A673 (cell line): ENCODE results near the gene STX8. TPM values are rescaled to one million over a fixed set of nuclear protein-coding genes. Genes with fewer than 3 reads are reported as not detected.

Source experiments
- BruUV-seq: library from RNA; stranded (reverse); fragments of 400-500 nt; replicated peaks from 2 replicates; lab custom pipeline; 2021; lab: Mats Ljungman, UMichigan
- CTCF ChIA-PET: fragments of 300-600 bp; sonication (Branson Sonifier 250); formaldehyde crosslinking; loops from one replicate; lab custom pipeline; 2022; ENCODE audit warnings: antibody characterized with exemption; lab: Charles Lee
- POLR2A ChIA-PET: fragments of 300-600 bp; sonication (Branson Sonifier 250); formaldehyde crosslinking; loops from one replicate; lab custom pipeline; 2022; ENCODE audit warnings: antibody characterized with exemption; ENCODE audit not compliant: low non-redundant PET; lab: Charles Lee
- DNase-seq: peaks from one replicate; pipeline ENCODE4 v3.0.0-alpha.2; 2015; ENCODE audit warnings: low spot score
- H3K27ac ChIP-seq: fragments of 200-600 bp; sonication (generic); 2 replicates; pipeline ENCODE4 v1.5.1; 2016; ENCODE audit warnings: mixed run types, low read depth, mild to moderate bottlenecking, mixed read lengths, antibody characterized with exemption, low read length; ENCODE audit not compliant: poor library complexity, severe bottlenecking
- H3K27me3 ChIP-seq: fragments of 200-600 bp; sonication (generic); replicated peaks from 2 replicates; pipeline ENCODE4 v1.6.1; 2017; ENCODE audit warnings: mixed run types, low read depth, mild to moderate bottlenecking, mixed read lengths, antibody characterized with exemption, low read length; ENCODE audit not compliant: insufficient read depth, poor library complexity
- H3K36me3 ChIP-seq: fragments of 200-600 bp; sonication (generic); 2 replicates; pipeline ENCODE4 v1.6.1; 2016; ENCODE audit warnings: mixed run types, mild to moderate bottlenecking, mixed read lengths, antibody characterized with exemption, low read length; ENCODE audit not compliant: insufficient read depth, poor library complexity, severe bottlenecking
- H3K4me1 ChIP-seq: fragments of 200-600 bp; sonication (generic); 2 replicates; pipeline ENCODE4 v1.6.1; 2017; ENCODE audit warnings: mixed run types, mild to moderate bottlenecking, mixed read lengths, antibody characterized with exemption, low read length; ENCODE audit not compliant: insufficient read depth, poor library complexity, severe bottlenecking
- H3K4me3 ChIP-seq: fragments of 200-600 bp; sonication (generic); 2 replicates; pipeline ENCODE4 v1.5.1; 2016; ENCODE audit warnings: low read depth, mixed run types, mild to moderate bottlenecking, mixed read lengths, low read length; ENCODE audit not compliant: poor library complexity, severe bottlenecking
- H3K9me3 ChIP-seq: fragments of 200-600 bp; sonication (generic); 2 replicates; pipeline ENCODE4 v1.6.1; 2016; ENCODE audit warnings: mixed run types, low read depth, mild to moderate bottlenecking, mixed read lengths, antibody characterized with exemption, low read length; ENCODE audit not compliant: poor library complexity, severe bottlenecking
- CTCF ChIP-seq: fragments of 300-800, 200-600 bp; sonication (generic); conservative IDR thresholded peaks from 2 replicates; pipeline ENCODE4 v1.5.1; 2017; ENCODE audit warnings: low read depth, mild to moderate bottlenecking, antibody characterized with exemption, low read length, moderate library complexity, mixed read lengths
- EZH2 ChIP-seq: fragments of 200-600 bp; sonication (generic); IDR thresholded peaks from 2 replicates; pipeline ENCODE4 v1.6.1; 2017; ENCODE audit warnings: borderline replicate concordance, low read depth, mild to moderate bottlenecking, mixed read lengths, antibody characterized with exemption, low read length; ENCODE audit not compliant: poor library complexity, severe bottlenecking
- intact Hi-C: fragments of 100-400 bp; cut with micrococcal nuclease; formaldehyde crosslinking; loops from one replicate; pipeline ENCODE4 v1.10.0; 2022; ENCODE audit not compliant: unreplicated experiment
- total RNA-seq: library from RNA; stranded (reverse); gene quantifications from 2 replicates; pipeline ENCODE4 v1.2.3, GENCODE V29; 2021

STX8 gene
- total RNA-seq, 1 experiment from 2014 or later, result 51.4 TPM

- no peak overlapping the region for H3K4me3 ChIP-seq
- no peaks in the 10 kb centered on the region for H3K4me1 ChIP-seq
- POLR2A ChIA-PET, result no interaction called here
- peaks cover 4% of the 10 kb centered on the region for H3K9me3 ChIP-seq
- BruUV-seq, result no TSS peak
- CTCF ChIA-PET, result no interaction called here
- TF ChIP-seq CTCF (no peak), EZH2 (no peak)
- H3K36me3 ChIP-seq, result no peaks in the 10 kb centered on the region
- no peaks in the 10 kb centered on the region for H3K27me3 ChIP-seq
- H3K27ac ChIP-seq, result no peak overlapping the region
- intact Hi-C loops, result no loop called here
- peak; percentile 27 for DNase-seq
Observed at GRCh38 chr17:9389111-9389527, 186.5 kb downstream of the STX8 start.

GRCh38 chr17:9386401-9386800 is 189.2 kb downstream of the STX8 start:
- Histone ChIP-seq H3K36me3 (no peaks in the 10 kb centered on the region), H3K4me1 (no peaks in the 10 kb centered on the region), H3K4me3 (no peak overlapping the region), H3K27me3 (no peaks in the 10 kb centered on the region), H3K27ac (no peak overlapping the region), H3K9me3 (no peaks in the 10 kb centered on the region)
- CTCF ChIA-PET, result no interaction called here
- DNase-seq, result no peak
- intact Hi-C loops, result no loop called here
- BruUV-seq, result no TSS peak
- POLR2A ChIA-PET, result no interaction called here
- TF ChIP-seq EZH2 (no peak), CTCF (no peak)

GRCh38 chr17:9383826-9384225 is 191.8 kb downstream of the STX8 start:
- CTCF ChIA-PET, result no interaction called here
- Histone ChIP-seq H3K4me3 (no peak overlapping the region), H3K36me3 (no peaks in the 10 kb centered on the region), H3K27me3 (no peaks in the 10 kb centered on the region), H3K9me3 (no peaks in the 10 kb centered on the region), H3K4me1 (no peaks in the 10 kb centered on the region), H3K27ac (no peak overlapping the region)
- no peak for DNase-seq
- TF ChIP-seq CTCF (no peak), EZH2 (no peak)
- intact Hi-C loops, result no loop called here
- BruUV-seq, result no TSS peak
- POLR2A ChIA-PET, result no interaction called here
